ENCODE measurements around the gene FAM98A. TPM values are rescaled to one million over a fixed set of nuclear protein-coding genes. Genes with fewer than 3 reads are reported as not detected.
A peak's percentile ranks its signal among the peaks of the same experiment; 100 is the strongest.

The FAM98A gene
- total RNA-seq, 1 experiment from 2014 or later, result 91.1 TPM

DNA sequence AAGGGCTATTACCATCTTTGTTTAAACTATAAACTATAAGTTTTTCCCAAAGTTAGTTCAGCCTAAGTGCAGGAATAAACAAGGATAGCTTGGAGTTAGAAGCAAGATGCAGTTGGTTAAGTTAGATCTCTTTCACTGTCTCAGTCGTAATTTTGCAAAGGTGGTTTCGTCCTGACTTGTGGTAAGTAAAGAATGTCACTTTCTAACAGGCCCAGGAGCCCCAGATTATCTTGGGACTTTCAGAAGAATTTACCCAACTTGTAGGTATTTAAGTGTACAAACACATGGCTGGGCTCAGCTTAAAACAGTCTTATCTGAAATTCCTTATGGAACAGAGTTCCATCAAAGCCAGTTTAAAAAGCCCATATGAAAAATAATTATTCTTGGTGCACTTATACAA, 18.3 kb upstream of the FAM98A start (continued):
- TF ChIP-seq, protein P1, sequence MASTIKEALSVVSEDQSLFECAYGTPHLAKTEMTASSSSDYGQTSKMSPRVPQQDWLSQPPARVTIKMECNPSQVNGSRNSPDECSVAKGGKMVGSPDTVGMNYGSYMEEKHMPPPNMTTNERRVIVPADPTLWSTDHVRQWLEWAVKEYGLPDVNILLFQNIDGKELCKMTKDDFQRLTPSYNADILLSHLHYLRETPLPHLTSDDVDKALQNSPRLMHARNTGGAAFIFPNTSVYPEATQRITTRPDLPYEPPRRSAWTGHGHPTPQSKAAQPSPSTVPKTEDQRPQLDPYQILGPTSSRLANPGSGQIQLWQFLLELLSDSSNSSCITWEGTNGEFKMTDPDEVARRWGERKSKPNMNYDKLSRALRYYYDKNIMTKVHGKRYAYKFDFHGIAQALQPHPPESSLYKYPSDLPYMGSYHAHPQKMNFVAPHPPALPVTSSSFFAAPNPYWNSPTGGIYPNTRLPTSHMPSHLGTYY (CRISPR knock-in tag; IDR thresholded peaks at IDR 0.05), result no peak
- TF ChIP-seq HMGA2 (CRISPR knock-in tag; IDR thresholded peaks at IDR 0.05), result no peak
- TF ChIP-seq SP1 (CRISPR knock-in tag; conservative IDR thresholded peaks at IDR 0.05), result no peak
- TF ChIP-seq, protein P2, sequence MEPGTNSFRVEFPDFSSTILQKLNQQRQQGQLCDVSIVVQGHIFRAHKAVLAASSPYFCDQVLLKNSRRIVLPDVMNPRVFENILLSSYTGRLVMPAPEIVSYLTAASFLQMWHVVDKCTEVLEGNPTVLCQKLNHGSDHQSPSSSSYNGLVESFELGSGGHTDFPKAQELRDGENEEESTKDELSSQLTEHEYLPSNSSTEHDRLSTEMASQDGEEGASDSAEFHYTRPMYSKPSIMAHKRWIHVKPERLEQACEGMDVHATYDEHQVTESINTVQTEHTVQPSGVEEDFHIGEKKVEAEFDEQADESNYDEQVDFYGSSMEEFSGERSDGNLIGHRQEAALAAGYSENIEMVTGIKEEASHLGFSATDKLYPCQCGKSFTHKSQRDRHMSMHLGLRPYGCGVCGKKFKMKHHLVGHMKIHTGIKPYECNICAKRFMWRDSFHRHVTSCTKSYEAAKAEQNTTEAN (CRISPR knock-in tag; IDR thresholded peaks at IDR 0.05), result no peak
- no peak for TF ChIP-seq JAZF1 (CRISPR knock-in tag; IDR thresholded peaks at IDR 0.05)
- TF ChIP-seq, protein P3, sequence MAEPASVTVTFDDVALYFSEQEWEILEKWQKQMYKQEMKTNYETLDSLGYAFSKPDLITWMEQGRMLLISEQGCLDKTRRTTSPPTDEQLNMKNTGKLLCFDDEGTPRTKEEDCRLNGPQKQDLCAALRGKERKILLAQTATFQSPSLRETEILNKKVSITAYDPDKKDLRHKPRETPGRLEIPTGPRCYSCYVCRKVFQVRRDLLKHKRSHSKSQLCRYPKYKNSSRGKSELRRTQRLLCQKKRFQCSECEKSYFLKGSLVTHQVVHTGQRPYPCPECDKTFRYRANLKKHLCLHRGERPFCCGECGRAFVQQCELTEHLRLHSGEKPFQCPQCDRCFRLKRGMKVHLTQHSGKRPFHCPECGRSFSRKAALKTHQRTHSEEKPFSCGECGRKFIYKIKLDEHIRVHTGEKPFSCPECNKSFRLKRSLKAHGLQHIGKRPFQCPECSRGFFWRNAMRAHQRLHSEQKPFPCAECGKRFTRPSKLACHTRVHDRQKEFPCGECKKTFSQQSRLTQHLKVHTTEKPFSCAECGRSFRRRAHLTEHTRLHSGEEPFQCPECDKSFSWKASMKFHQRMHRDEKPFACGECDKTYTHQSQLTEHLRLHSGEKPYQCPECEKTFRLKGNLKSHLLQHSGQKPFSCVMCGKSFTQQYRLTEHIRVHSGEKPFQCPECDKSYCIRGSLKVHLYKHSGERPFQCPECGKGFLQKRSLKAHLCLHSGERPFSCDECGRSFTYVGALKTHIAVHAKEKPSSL (CRISPR knock-in tag; conservative IDR thresholded peaks at IDR 0.05), result no peak
- no peak for TF ChIP-seq ZNF263 (CRISPR knock-in tag; IDR thresholded peaks at IDR 0.05; ENCODE audit: low read depth)
- TF ChIP-seq TCF7 (CRISPR knock-in tag; IDR thresholded peaks at IDR 0.05; ENCODE audit: low read depth), result no peak
- TF ChIP-seq ZNF219 (CRISPR knock-in tag; IDR thresholded peaks at IDR 0.05; ENCODE audit: borderline replicate concordance), result no peak
- no peak for TF ChIP-seq TEAD4 (CRISPR knock-in tag; IDR thresholded peaks at IDR 0.05)

DNA sequence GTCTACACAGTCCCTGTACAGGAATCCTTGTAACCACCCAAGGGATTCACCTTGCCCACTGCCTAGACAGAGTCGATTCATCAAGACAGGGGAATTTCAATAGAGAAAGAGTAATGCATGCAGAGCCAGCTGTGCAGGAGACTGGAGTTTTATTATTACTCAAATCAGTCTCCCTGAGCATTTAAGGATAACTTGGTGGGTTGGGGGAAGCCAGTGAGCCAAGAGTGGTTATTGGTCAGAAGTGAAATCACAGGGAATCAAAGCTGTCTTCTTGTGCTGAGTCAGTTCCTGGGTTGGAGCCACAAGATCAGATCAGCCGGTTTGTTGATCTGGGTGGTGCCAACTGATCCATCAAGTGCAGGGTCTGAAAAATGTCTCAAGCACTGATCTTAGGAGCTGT, 17.8 kb upstream of the FAM98A start:
- peaks cover 6% of the 10 kb centered on the region; the same call in 1 of the 2 replicates for H3K27me3 Mint-ChIP-seq (ENCODE audit: low read depth)
- ChIA-PET POLR2A (no interaction called here), CTCF (no interaction called here)
- TF ChIP-seq, protein P4, sequence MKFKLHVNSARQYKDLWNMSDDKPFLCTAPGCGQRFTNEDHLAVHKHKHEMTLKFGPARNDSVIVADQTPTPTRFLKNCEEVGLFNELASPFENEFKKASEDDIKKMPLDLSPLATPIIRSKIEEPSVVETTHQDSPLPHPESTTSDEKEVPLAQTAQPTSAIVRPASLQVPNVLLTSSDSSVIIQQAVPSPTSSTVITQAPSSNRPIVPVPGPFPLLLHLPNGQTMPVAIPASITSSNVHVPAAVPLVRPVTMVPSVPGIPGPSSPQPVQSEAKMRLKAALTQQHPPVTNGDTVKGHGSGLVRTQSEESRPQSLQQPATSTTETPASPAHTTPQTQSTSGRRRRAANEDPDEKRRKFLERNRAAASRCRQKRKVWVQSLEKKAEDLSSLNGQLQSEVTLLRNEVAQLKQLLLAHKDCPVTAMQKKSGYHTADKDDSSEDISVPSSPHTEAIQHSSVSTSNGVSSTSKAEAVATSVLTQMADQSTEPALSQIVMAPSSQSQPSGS (CRISPR knock-in tag; IDR thresholded peaks at IDR 0.05; ENCODE audit: borderline replicate concordance, low read depth), result no peak
- TF ChIP-seq, protein P5, sequence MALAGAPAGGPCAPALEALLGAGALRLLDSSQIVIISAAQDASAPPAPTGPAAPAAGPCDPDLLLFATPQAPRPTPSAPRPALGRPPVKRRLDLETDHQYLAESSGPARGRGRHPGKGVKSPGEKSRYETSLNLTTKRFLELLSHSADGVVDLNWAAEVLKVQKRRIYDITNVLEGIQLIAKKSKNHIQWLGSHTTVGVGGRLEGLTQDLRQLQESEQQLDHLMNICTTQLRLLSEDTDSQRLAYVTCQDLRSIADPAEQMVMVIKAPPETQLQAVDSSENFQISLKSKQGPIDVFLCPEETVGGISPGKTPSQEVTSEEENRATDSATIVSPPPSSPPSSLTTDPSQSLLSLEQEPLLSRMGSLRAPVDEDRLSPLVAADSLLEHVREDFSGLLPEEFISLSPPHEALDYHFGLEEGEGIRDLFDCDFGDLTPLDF (CRISPR knock-in tag; IDR thresholded peaks at IDR 0.05), result no peak
- TF ChIP-seq TEAD1 (CRISPR knock-in tag; IDR thresholded peaks at IDR 0.05) (no peak), JUN (CRISPR knock-in tag; IDR thresholded peaks at IDR 0.05) (no peak), RELA (CRISPR knock-in tag; IDR thresholded peaks at IDR 0.05; ENCODE audit: borderline replicate concordance) (no peak)
- H3K36me3 Mint-ChIP-seq, result peaks cover 88% of the 10 kb centered on the region
- peaks cover 32% of the 10 kb centered on the region for H3K4me1 Mint-ChIP-seq
- H3K4me3 Mint-ChIP-seq, result no peak overlapping the region
- H3K9me3 Mint-ChIP-seq, result peaks cover 70% of the 10 kb centered on the region
- ATAC-seq, result no peak
- no peak overlapping the region for H3K27ac Mint-ChIP-seq
- DNase-seq (ENCODE audit: low spot score), result no peak

DNA sequence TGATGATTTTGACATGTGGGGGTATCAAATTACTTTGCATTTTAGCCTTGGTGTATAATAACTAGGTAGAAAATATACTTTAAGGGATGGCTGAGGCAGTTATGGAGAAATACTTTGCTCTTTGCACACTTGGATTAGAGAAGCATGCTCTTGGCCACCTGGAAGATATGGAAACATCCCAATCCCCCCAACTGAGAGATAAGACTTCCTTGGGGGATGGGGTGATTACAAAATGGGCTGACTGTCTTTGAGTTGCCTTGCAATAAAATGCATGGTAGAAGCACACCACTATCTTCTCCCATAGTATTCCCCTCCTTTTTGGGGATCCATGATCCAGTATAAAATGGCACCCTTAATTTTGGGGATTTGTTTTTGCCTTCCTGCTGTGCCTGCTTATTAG, 15.1 kb upstream of the FAM98A start:
- no peak overlapping the region for H3K4me3 Mint-ChIP-seq
- DNase-seq (ENCODE audit: low spot score), result no peak
- TF ChIP-seq, protein P6, sequence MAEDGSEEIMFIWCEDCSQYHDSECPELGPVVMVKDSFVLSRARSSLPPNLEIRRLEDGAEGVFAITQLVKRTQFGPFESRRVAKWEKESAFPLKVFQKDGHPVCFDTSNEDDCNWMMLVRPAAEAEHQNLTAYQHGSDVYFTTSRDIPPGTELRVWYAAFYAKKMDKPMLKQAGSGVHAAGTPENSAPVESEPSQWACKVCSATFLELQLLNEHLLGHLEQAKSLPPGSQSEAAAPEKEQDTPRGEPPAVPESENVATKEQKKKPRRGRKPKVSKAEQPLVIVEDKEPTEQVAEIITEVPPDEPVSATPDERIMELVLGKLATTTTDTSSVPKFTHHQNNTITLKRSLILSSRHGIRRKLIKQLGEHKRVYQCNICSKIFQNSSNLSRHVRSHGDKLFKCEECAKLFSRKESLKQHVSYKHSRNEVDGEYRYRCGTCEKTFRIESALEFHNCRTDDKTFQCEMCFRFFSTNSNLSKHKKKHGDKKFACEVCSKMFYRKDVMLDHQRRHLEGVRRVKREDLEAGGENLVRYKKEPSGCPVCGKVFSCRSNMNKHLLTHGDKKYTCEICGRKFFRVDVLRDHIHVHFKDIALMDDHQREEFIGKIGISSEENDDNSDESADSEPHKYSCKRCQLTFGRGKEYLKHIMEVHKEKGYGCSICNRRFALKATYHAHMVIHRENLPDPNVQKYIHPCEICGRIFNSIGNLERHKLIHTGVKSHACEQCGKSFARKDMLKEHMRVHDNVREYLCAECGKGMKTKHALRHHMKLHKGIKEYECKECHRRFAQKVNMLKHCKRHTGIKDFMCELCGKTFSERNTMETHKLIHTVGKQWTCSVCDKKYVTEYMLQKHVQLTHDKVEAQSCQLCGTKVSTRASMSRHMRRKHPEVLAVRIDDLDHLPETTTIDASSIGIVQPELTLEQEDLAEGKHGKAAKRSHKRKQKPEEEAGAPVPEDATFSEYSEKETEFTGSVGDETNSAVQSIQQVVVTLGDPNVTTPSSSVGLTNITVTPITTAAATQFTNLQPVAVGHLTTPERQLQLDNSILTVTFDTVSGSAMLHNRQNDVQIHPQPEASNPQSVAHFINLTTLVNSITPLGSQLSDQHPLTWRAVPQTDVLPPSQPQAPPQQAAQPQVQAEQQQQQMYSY (CRISPR knock-in tag; IDR thresholded peaks at IDR 0.05), result peak; percentile 81
- TF ChIP-seq, protein P7, sequence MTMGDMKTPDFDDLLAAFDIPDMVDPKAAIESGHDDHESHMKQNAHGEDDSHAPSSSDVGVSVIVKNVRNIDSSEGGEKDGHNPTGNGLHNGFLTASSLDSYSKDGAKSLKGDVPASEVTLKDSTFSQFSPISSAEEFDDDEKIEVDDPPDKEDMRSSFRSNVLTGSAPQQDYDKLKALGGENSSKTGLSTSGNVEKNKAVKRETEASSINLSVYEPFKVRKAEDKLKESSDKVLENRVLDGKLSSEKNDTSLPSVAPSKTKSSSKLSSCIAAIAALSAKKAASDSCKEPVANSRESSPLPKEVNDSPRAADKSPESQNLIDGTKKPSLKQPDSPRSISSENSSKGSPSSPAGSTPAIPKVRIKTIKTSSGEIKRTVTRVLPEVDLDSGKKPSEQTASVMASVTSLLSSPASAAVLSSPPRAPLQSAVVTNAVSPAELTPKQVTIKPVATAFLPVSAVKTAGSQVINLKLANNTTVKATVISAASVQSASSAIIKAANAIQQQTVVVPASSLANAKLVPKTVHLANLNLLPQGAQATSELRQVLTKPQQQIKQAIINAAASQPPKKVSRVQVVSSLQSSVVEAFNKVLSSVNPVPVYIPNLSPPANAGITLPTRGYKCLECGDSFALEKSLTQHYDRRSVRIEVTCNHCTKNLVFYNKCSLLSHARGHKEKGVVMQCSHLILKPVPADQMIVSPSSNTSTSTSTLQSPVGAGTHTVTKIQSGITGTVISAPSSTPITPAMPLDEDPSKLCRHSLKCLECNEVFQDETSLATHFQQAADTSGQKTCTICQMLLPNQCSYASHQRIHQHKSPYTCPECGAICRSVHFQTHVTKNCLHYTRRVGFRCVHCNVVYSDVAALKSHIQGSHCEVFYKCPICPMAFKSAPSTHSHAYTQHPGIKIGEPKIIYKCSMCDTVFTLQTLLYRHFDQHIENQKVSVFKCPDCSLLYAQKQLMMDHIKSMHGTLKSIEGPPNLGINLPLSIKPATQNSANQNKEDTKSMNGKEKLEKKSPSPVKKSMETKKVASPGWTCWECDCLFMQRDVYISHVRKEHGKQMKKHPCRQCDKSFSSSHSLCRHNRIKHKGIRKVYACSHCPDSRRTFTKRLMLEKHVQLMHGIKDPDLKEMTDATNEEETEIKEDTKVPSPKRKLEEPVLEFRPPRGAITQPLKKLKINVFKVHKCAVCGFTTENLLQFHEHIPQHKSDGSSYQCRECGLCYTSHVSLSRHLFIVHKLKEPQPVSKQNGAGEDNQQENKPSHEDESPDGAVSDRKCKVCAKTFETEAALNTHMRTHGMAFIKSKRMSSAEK (CRISPR knock-in tag; IDR thresholded peaks at IDR 0.05; ENCODE audit: borderline replicate concordance), result no peak
- ChIA-PET CTCF (interaction anchor here (1.8 kb wide), 1 partner anchor 31 kb away, joined by 5 read pairs; no protein-coding TSS in a partner anchor), POLR2A (no interaction called here)
- H3K9me3 Mint-ChIP-seq, result peaks cover 79% of the 10 kb centered on the region
- H3K4me1 Mint-ChIP-seq, result peaks cover 38% of the 10 kb centered on the region
- peaks cover 91% of the 10 kb centered on the region for H3K36me3 Mint-ChIP-seq
- no peak; the same call in 1 of the 2 replicates for ATAC-seq
- H3K27me3 Mint-ChIP-seq (ENCODE audit: low read depth), result peaks cover 4% of the 10 kb centered on the region; the same call in 1 of the 2 replicates
- H3K27ac Mint-ChIP-seq, result peak overlapping the region; percentile 40

Measured in WTC11 (cell line).